Measurements from ENCODE around the gene CALHM3. TPM values are rescaled to one million over a fixed set of nuclear protein-coding genes. Genes with fewer than 3 reads are reported as not detected.

Gene CALHM3
- total RNA-seq, 1 experiment from 2014 or later: not detected

GRCh38 chr10:103514244-103514643 is 35.2 kb upstream of the CALHM3 start:
- ChIA-PET POLR2A (no interaction called here), CTCF (no interaction called here)
- no peaks in the 10 kb centered on the region for H3K36me3 Mint-ChIP-seq (ENCODE audit: insufficient read depth, unreplicated experiment)
- no peak overlapping the region for H3K4me3 Mint-ChIP-seq (ENCODE audit: unreplicated experiment)
- no peak for DNase-seq (ENCODE audit: unreplicated experiment)
- no TSS peak for BruUV-seq (replicated peaks)
- H3K27ac Mint-ChIP-seq (ENCODE audit: low read depth, unreplicated experiment): no peak overlapping the region
- H3K27me3 Mint-ChIP-seq (ENCODE audit: insufficient read depth, unreplicated experiment): no peaks in the 10 kb centered on the region
- intact Hi-C loops (cut with micrococcal nuclease): no loop called here
- H3K9me3 Mint-ChIP-seq (ENCODE audit: unreplicated experiment): no peaks in the 10 kb centered on the region
- TF ChIP-seq CTCF (IDR thresholded peaks at IDR 0.05; ENCODE audit: unreplicated experiment): no peak
- H3K4me1 Mint-ChIP-seq (ENCODE audit: insufficient read depth, unreplicated experiment): no peaks in the 10 kb centered on the region

GRCh38 chr10:103513380-103514060 is 34.5 kb upstream of the CALHM3 start:
- ChIA-PET POLR2A (no interaction called here), CTCF (no interaction called here)
- TF ChIP-seq CTCF (IDR thresholded peaks at IDR 0.05; ENCODE audit: unreplicated experiment): no peak
- intact Hi-C loops (cut with micrococcal nuclease): no loop called here
- no TSS peak for BruUV-seq (replicated peaks)
- H3K9me3 Mint-ChIP-seq (ENCODE audit: unreplicated experiment): no peaks in the 10 kb centered on the region
- no peaks in the 10 kb centered on the region for H3K4me1 Mint-ChIP-seq (ENCODE audit: insufficient read depth, unreplicated experiment)
- no peaks in the 10 kb centered on the region for H3K27me3 Mint-ChIP-seq (ENCODE audit: insufficient read depth, unreplicated experiment)
- H3K36me3 Mint-ChIP-seq (ENCODE audit: insufficient read depth, unreplicated experiment): no peaks in the 10 kb centered on the region
- H3K4me3 Mint-ChIP-seq (ENCODE audit: unreplicated experiment): no peak overlapping the region
- no peak overlapping the region for H3K27ac Mint-ChIP-seq (ENCODE audit: low read depth, unreplicated experiment)
- no peak for DNase-seq (ENCODE audit: unreplicated experiment)

GRCh38 chr10:103512591-103513379 is 33.7 kb upstream of the CALHM3 start:
- ChIA-PET POLR2A (no interaction called here), CTCF (no interaction called here)
- Mint-ChIP-seq H3K4me1 (ENCODE audit: insufficient read depth, unreplicated experiment) (no peaks in the 10 kb centered on the region), H3K36me3 (ENCODE audit: insufficient read depth, unreplicated experiment) (no peaks in the 10 kb centered on the region), H3K27ac (ENCODE audit: low read depth, unreplicated experiment) (no peak overlapping the region), H3K9me3 (ENCODE audit: unreplicated experiment) (no peaks in the 10 kb centered on the region), H3K27me3 (ENCODE audit: insufficient read depth, unreplicated experiment) (no peaks in the 10 kb centered on the region), H3K4me3 (ENCODE audit: unreplicated experiment) (no peak overlapping the region)
- no TSS peak for BruUV-seq (replicated peaks)
- intact Hi-C loops (cut with micrococcal nuclease): no loop called here
- no peak for TF ChIP-seq CTCF (IDR thresholded peaks at IDR 0.05; ENCODE audit: unreplicated experiment)
- DNase-seq (ENCODE audit: unreplicated experiment): no peak

- BruUV-seq (replicated peaks): no TSS peak
- CTCF ChIA-PET: no interaction called here
- DNase-seq (ENCODE audit: unreplicated experiment): no peak
- Mint-ChIP-seq H3K27ac (ENCODE audit: low read depth, unreplicated experiment) (no peak overlapping the region), H3K36me3 (ENCODE audit: insufficient read depth, unreplicated experiment) (no peaks in the 10 kb centered on the region), H3K9me3 (ENCODE audit: unreplicated experiment) (no peaks in the 10 kb centered on the region), H3K4me1 (ENCODE audit: insufficient read depth, unreplicated experiment) (no peaks in the 10 kb centered on the region), H3K4me3 (ENCODE audit: unreplicated experiment) (no peak overlapping the region), H3K27me3 (ENCODE audit: insufficient read depth, unreplicated experiment) (no peaks in the 10 kb centered on the region)
- no peak for TF ChIP-seq CTCF (IDR thresholded peaks at IDR 0.05; ENCODE audit: unreplicated experiment)
- intact Hi-C loops (cut with micrococcal nuclease): no loop called here
- POLR2A ChIA-PET: no interaction called here
Observed at GRCh38 chr10:103512166-103512565, 33.1 kb upstream of the CALHM3 start.

Measured in MCF 10A (cell line).